GM13977 (cell line): ENCODE results near the gene ADAM10.

ENCODE experiments used
- DNase-seq: peaks from one replicate; pipeline ENCODE4 v3.0.0; 2012; ENCODE audit warnings: low spot score
- in situ Hi-C: fragments of 300-500 bp; cut with MboI; formaldehyde crosslinking; loops from one replicate; pipeline ENCODE4 v1.12.0; 2022; ENCODE audit warnings: low sequenced_read_pairs, low pct_unique_long_range_greater_than_20kb, mixed read lengths, inconsistent platforms; ENCODE audit not compliant: unreplicated experiment
- TF ChIP-seq, protein P1 (sequence below): IDR thresholded peaks from 2 replicates; pipeline ENCODE4 v1.5.1; 2012; ENCODE audit warnings: mild to moderate bottlenecking, control low read depth; ENCODE audit not compliant: insufficient read depth; ENCODE audit errors: extremely low read depth, missing control alignments

ADAM10 gene

DNA sequence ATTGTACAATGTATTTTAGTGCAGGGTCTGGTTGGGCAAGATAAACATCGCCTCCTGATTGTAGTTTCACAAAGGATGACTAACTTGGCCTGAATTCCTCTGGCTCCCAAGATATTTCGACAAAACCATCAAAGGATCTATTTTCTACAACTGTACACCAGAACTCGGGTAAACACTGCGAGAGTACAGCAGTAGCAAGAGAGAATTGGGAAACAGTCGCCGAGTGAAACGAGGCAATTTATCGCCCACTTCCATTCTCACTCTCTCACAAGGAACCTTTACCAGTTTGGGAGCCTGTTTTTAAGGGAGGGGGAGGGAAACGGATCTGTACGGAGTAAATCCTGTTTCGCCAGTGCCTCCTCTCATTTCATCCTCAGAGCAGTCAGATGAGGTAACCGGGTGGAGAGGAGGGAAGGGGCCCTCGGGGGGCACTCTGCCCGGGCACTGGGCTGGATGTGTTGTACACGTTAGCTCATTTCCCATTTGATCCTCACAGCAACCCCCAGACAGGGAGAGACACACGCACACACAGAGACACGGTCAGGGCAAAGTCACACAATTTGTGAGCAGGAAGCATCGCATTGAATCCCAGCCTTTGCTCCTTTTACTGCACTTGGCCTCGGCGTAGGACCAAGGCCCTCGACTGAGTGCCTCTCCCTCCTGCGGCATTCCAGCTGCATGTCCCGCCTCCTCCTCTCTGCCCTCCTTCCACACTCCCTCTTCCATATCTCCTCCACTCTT lies 197.6 kb downstream of the ADAM10 start:
- DNase-seq = no peak
- in situ Hi-C loops = no loop called here
- TF ChIP-seq, protein P1, sequence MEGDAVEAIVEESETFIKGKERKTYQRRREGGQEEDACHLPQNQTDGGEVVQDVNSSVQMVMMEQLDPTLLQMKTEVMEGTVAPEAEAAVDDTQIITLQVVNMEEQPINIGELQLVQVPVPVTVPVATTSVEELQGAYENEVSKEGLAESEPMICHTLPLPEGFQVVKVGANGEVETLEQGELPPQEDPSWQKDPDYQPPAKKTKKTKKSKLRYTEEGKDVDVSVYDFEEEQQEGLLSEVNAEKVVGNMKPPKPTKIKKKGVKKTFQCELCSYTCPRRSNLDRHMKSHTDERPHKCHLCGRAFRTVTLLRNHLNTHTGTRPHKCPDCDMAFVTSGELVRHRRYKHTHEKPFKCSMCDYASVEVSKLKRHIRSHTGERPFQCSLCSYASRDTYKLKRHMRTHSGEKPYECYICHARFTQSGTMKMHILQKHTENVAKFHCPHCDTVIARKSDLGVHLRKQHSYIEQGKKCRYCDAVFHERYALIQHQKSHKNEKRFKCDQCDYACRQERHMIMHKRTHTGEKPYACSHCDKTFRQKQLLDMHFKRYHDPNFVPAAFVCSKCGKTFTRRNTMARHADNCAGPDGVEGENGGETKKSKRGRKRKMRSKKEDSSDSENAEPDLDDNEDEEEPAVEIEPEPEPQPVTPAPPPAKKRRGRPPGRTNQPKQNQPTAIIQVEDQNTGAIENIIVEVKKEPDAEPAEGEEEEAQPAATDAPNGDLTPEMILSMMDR = no peak

DNA sequence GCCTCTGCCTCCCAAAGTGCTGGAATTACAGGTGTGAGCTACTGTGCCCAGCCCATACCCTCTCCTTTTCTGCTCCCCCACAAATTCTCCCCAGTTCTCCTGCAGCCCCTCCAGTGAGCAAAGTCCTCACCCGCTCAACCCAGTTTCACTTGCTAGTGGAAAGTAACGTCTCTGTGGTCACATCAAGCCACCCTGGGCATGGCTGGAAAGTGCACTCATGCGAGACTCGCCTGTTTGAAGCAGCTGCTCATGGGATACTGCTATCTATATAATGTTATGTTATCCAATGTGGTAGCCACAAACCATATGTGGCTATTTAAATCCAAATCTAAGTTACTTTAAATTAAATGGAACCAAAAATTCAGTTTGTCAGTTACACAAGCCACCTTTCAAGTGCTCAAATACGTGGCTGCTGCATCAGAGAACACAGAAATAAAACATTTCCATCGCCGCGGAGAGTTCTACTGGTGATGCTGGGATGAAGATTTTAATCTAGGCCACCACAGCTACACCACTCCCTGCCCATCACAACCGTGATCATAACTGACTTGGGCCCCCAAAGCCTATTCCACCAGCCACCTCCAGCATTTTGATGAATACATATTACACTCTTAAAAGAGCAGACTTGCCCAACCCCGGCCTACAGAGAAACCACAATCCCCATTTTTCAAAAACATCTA lies 198.3 kb downstream of the ADAM10 start:
- in situ Hi-C loops = no loop called here
- DNase-seq = no peak
- TF ChIP-seq, protein P1 = no peak

DNA sequence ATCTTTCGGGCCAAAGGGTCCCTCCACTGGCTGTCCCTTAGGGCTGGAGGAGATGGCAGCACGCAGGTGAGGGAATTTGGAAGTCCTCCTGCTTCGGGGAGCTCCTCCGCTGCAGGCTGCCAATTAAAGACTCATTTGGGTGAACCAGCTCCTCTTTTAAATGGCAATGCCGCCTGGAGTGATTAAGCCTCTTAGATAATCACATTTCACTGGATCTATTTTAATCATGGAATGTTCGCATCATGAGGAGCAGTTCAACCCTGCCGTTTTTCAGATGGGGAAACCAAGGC lies 199.8 kb downstream of the ADAM10 start:
- TF ChIP-seq, protein P1 = no peak
- DNase-seq = no peak
- in situ Hi-C loops = no loop called here

DNA sequence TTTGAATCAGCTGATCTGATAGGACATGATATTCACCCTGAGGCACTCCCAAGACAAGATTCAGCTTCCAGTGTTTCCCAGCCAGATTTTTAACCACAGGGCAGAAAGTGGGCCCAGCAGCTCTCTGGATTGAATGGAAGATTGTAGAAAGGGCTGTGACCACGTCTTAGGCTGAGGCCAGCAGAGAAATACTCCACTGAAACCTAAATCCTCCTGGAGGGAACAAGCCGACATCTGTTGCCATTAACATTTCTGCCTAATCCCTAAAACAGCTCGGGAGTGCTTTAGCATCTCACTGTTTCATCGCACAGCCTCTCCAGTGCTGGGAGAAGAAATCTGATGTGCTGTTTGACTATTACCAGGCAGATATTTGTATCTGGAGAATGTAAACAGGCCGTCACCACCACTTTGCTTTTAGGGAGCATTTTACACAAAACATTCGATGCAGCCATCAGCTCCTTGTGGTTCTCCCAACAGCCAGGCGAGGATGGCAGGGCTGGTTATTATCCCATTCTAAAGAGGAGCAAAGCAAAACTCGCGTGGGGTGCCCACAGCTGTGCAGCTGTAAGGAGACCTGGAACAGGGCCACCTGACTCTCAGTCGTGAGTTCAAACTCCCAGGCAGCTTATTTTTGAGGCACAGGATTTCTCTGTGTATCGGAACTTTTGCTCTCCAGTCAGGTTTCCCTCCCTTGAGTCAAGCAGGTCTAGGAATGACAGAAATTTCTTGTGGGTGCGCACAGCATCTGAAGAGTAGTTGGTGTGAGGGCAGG lies 200.3 kb downstream of the ADAM10 start:
- in situ Hi-C loops = no loop called here
- DNase-seq = no peak
- TF ChIP-seq, protein P1 = no peak

DNA sequence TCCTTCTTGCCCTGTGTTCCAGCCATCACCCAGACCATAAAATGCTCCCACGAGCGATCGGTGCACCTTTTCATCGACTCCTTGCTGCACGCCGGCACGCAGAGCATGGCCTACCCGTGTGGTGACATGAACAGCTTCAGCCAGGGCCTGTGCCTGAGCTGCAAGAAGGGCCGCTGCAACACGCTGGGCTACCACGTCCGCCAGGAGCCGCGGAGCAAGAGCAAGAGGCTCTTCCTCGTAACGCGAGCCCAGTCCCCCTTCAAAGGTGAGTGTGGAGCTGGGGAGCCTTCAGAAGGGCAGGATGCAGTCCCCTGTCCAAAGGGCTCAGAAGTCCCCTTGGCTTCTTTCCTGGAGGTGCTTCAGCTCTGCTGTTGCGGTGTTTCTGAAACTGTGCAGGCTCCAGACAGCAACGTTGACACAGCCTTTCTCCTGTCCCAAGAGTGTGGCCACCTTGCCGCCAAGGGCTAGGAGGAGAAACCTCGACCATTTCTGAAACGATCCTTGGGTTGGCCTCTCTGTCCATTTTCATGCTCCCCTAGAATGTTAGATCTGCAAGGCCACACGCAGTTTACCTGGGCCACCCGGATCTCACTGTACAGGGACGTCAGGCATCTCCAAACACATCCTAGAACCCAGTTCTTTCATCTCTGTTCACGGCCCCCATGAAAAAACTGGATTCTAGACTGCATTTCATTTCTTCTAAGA lies 201.0 kb downstream of the ADAM10 start:
- in situ Hi-C loops = no loop called here
- TF ChIP-seq, protein P1 = no peak
- DNase-seq = no peak

DNA sequence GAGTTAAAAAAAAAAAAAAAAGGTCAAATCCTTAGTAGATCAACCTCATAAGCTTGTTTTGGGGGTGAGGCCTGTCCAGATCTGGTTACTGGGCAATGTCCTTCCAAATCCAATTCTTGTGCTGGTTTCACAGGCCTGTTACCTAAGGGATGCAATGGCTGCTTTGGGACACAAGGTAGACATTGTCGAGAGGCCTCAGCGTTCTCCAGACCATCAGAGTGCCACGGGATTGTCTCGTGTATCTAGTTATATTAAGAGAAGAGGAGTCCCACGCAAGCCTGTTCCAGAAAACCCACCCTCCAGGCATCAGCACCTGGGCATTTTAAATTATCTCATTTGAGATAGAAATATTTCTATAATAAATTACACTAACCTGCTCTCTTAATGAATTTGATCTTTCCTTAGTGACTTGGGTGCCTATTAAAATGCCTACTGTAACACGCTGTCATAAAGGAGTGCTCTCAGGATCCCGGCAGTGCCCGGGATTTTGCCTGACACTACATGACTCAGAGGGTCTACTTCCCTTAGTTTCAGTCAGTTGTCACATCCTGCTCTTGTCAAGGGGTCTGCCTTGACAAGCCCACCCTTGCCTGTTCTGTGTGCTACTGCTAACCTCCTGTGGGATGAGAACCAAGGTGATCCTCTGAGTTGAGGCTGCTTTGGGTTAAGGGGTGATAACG lies 201.7 kb downstream of the ADAM10 start:
- in situ Hi-C loops = no loop called here
- TF ChIP-seq, protein P1 = no peak
- DNase-seq = no peak
